ENCODE measurements around the gene LIN54. TPM values are rescaled to one million over a fixed set of nuclear protein-coding genes. Genes with fewer than 3 reads are reported as not detected.

The LIN54 gene
- total and polyA plus RNA-seq, 2 of the 13 experiments (the other 11 are each of a cell fraction or from before 2014, with no cell fraction given), result 25.2 to 32.9 TPM

DNA sequence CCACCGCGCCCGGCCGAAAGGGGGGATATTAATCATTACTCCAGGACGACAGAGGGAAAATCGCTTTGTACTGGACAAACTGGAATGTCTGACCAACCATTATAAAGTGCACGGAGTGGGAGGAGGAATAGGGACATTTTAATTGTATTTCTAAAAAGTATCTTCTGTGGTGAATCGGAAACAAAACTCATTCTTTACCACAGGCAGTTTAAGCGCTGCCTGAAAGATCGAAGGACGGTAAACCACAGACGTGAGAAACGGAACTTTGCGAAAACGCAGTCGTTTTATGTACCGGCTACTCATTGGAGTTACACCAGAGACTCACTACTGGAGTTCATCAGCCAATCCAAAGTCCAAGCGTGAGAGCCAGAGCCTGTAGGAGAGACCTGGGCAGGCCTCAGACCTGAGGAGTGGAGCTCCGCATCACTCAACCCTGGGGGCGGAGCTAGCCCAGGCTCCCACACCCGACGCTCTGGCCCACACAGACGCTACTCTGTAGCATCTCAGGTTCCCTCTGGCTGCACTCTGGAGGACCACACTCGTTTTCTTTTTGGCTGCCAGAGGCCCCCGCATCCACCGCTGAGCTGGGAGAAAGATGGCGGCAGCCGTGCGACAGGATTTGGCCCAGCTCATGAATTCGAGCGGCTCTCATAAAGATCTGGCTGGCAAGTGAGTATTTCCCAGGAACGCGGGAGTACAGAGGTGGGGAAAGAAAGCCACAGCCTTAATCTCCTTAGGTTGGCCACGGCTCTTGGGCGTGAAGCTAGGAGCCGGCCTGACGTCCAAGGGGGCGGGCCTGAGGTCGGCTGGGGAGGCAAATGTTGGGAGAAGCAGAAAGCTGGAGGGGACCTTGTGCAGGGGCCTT lies 24.2 kb upstream of the LIN54 start, which contains the start of gene COPS4 (continued):
- TF ChIP-seq ATF7-NPFF (CRISPR knock-in tag; IDR thresholded peaks at IDR 0.05; ENCODE audit: low read depth) (peak; percentile 57; the same call in 1 of the 2 replicates), POLR2AphosphoS2 (IDR thresholded peaks at IDR 0.05; ENCODE audit: low read depth, low read length) (peak; percentile 84; the same call in 1 of the 2 replicates), SUZ12 (IDR thresholded peaks at IDR 0.05; ENCODE audit: low read depth, low read length) (no peak), ATF1 (CRISPR knock-in tag; IDR thresholded peaks at IDR 0.05) (peak; percentile 84), ZNF775 (CRISPR knock-in tag; IDR thresholded peaks at IDR 0.05; ENCODE audit: borderline replicate concordance) (0 out of 2 replicates have a peak, but pooled peaks have one; percentile 48), AKAP8 (CRISPR knock-in tag; IDR thresholded peaks at IDR 0.05) (no peak), RBM39 (IDR thresholded peaks at IDR 0.05; ENCODE audit: low read depth, low read length, poor library complexity, severe bottlenecking) (peak; percentile 33), ZNF891 (CRISPR knock-in tag; IDR thresholded peaks at IDR 0.05) (peak; percentile 86), ZNF747 (CRISPR knock-in tag; IDR thresholded peaks at IDR 0.05; ENCODE audit: borderline replicate concordance) (peak; percentile 65), ZNF670 (CRISPR knock-in tag; IDR thresholded peaks at IDR 0.05; ENCODE audit: borderline replicate concordance) (peak; percentile 69; the same call in 1 of the 2 replicates), CENPX (CRISPR knock-in tag; IDR thresholded peaks at IDR 0.05) (no peak), TBX3 (IDR thresholded peaks at IDR 0.05; ENCODE audit: borderline replicate concordance) (peak; percentile 76; the same call in 1 of the 2 replicates), ZNF724P (CRISPR knock-in tag; IDR thresholded peaks at IDR 0.05; ENCODE audit: borderline replicate concordance) (peak; percentile 66; the same call in 1 of the 2 replicates), NFYB (CRISPR knock-in tag; IDR thresholded peaks at IDR 0.05) (peak; percentile 91), KAT7 (CRISPR knock-in tag; IDR thresholded peaks at IDR 0.05; ENCODE audit: borderline replicate concordance) (peak; percentile 81), GABPB1 (CRISPR knock-in tag; IDR thresholded peaks at IDR 0.05) (peak; percentile 90), ZNF577 (CRISPR knock-in tag; IDR thresholded peaks at IDR 0.05; ENCODE audit: borderline replicate concordance, low read depth) (0 out of 2 replicates have a peak, but pooled peaks have one; percentile 74), KLF15 (CRISPR knock-in tag; IDR thresholded peaks at IDR 0.05; ENCODE audit: borderline replicate concordance) (peak; percentile 45; the same call in 1 of the 2 replicates), ZNF263 (CRISPR knock-in tag; IDR thresholded peaks at IDR 0.05) (peak; percentile 12; the same call in 1 of the 2 replicates), HDAC1 (CRISPR knock-in tag; IDR thresholded peaks at IDR 0.05) (peak; percentile 75), KMT2A (CRISPR knock-in tag; IDR thresholded peaks at IDR 0.05) (peak; percentile 91)
- TF ChIP-seq, protein P1, sequence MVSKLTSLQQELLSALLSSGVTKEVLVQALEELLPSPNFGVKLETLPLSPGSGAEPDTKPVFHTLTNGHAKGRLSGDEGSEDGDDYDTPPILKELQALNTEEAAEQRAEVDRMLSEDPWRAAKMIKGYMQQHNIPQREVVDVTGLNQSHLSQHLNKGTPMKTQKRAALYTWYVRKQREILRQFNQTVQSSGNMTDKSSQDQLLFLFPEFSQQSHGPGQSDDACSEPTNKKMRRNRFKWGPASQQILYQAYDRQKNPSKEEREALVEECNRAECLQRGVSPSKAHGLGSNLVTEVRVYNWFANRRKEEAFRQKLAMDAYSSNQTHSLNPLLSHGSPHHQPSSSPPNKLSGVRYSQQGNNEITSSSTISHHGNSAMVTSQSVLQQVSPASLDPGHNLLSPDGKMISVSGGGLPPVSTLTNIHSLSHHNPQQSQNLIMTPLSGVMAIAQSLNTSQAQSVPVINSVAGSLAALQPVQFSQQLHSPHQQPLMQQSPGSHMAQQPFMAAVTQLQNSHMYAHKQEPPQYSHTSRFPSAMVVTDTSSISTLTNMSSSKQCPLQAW (CRISPR knock-in tag; IDR thresholded peaks at IDR 0.05), result peak; percentile 98
- TF ChIP-seq, protein P2, sequence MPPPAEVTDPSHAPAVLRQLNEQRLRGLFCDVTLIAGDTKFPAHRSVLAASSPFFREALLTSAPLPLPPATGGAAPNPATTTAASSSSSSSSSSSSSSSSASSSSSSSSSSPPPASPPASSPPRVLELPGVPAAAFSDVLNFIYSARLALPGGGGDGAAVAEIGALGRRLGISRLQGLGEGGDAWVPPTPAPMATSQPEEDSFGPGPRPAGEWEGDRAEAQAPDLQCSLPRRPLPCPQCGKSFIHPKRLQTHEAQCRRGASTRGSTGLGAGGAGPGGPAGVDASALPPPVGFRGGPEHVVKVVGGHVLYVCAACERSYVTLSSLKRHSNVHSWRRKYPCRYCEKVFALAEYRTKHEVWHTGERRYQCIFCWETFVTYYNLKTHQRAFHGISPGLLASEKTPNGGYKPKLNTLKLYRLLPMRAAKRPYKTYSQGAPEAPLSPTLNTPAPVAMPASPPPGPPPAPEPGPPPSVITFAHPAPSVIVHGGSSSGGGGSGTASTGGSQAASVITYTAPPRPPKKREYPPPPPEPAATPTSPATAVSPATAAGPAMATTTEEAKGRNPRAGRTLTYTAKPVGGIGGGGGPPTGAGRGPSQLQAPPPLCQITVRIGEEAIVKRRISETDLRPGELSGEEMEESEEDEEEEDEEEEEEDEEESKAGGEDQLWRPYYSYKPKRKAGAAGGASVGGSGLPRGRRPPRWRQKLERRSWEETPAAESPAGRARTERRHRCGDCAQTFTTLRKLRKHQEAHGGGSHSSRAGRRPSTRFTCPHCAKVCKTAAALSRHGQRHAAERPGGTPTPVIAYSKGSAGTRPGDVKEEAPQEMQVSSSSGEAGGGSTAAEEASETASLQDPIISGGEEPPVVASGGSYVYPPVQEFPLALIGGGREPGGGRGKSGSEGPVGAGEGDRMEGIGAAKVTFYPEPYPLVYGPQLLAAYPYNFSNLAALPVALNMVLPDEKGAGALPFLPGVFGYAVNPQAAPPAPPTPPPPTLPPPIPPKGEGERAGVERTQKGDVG (CRISPR knock-in tag; IDR thresholded peaks at IDR 0.05; ENCODE audit: borderline replicate concordance), result no peak
- TF ChIP-seq, protein P3, sequence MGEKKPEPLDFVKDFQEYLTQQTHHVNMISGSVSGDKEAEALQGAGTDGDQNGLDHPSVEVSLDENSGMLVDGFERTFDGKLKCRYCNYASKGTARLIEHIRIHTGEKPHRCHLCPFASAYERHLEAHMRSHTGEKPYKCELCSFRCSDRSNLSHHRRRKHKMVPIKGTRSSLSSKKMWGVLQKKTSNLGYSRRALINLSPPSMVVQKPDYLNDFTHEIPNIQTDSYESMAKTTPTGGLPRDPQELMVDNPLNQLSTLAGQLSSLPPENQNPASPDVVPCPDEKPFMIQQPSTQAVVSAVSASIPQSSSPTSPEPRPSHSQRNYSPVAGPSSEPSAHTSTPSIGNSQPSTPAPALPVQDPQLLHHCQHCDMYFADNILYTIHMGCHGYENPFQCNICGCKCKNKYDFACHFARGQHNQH (CRISPR knock-in tag; IDR thresholded peaks at IDR 0.05), result peak; percentile 95
